Hepatocyte (in vitro differentiated cells): Measurements from ENCODE around the gene HNRNPA0.

Experiments used
- CTCF ChIP-seq: fragments of 200-600 bp; sonication (generic); IDR thresholded peaks from 2 replicates; pipeline ENCODE4 v1.5.1; 2016; ENCODE audit warnings: antibody characterized with exemption, mild to moderate bottlenecking; ENCODE audit not compliant: poor library complexity
- EZH2phosphoT487 ChIP-seq: fragments of 200-600 bp; sonication (generic); IDR thresholded peaks from one replicate; pipeline ENCODE4 v1.6.1; 2018; ENCODE audit warnings: antibody characterized with exemption, mild to moderate bottlenecking, low read depth, moderate library complexity; ENCODE audit not compliant: unreplicated experiment, severe bottlenecking

GRCh38 chr5:137754188-137754960 lies at the start of gene HNRNPA0:
- no peak for TF ChIP-seq EZH2phosphoT487
- no peak for TF ChIP-seq CTCF
